HT-29 (cell line): ENCODE data around the gene HOXC12. TPM values are rescaled to one million over a fixed set of nuclear protein-coding genes. Genes with fewer than 3 reads are reported as not detected.

Experiments used
- DNase-seq: peaks from one replicate; pipeline ENCODE4 v3.0.0-alpha.2; 2015; ENCODE audit warnings: low spot score
- total RNA-seq: library from RNA; depleted of rRNA; stranded (reverse); fragments of >200 nt; shearing (Covaris generic); gene quantifications from 2 replicates; pipeline ENCODE4 v1.2.3, GENCODE V29; 2014

Gene HOXC12
- total RNA-seq, 1 experiment from 2014 or later: 0.05 TPM

DNA sequence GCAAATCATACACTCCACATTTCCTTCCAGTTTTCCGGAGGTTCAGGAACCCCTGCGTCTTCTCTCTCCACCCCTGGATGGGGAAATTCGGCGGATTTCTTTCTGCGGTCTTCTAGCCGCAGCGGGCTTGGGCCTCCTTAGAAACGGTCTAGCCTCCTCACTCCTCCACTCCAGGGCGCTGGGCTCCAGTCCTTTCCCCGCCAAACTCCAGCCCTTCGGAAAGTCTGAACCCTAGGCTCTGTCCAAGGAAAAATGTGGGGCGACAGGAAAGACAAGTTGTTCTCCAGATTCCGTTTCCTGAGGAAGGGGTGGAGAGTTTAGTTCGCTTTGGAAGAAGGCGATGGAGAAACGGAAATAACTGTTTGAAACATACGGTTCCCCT lies 28.9 kb downstream of the HOXC12 start:
- DNase-seq: no peak

GRCh38 chr12:53983950-53984572 lies 29.4 kb downstream of the HOXC12 start:
- DNase-seq: no peak

- DNase-seq: peak; percentile 61
These were observed 30.4 kb downstream of the HOXC12 start, which contains the start of gene HOXC10 for GRCh38 chr12:53984901-53985691. HOXC10 (plus strand) TSS chr12:53985146; CDS start chr12:53985260, 114 bp downstream.

- no peak for DNase-seq
These were observed 30.9 kb downstream of the HOXC12 start for GRCh38 chr12:53985692-53985993.

- no peak for DNase-seq
These were observed 31.4 kb downstream of the HOXC12 start for GRCh38 chr12:53985994-53986685.

- DNase-seq: no peak
These were observed 32.2 kb downstream of the HOXC12 start for GRCh38 chr12:53986686-53987483.

GRCh38 chr12:53987787-53988230 lies 33.1 kb downstream of the HOXC12 start:
- no peak for DNase-seq

DNA sequence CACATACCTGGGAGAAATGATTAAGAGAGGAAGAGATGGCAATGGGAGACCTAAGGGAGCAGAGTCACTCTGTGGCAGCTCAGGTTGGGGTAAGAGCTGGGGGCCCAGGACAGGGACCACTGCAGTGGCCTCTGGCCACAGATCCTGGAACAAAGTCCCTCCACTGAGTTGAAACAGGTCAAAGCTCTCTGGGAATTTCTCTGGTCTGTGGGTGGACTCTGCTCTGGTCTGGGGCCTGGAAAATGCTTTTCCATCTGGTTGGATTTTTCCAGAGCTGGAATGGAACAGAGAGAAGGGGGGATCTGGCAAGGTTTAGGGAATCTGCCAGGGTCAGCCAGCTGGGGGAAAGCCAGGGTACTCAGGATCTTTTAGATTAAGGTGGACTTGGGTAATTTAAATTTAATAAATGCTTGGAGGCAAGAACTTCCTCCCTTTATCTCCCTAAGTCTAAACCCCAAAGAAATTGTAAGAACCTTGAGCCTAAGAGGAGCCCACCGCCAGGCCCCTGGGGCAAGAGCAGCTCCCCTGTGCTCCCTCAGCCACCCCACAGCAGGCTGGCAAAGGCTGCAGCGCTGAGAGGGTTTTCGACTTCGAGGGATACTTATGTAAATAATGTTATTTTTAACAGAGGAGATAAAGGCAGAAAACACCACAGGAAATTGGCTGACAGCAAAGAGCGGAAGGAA lies 34.0 kb downstream of the HOXC12 start:
- DNase-seq: no peak

- DNase-seq: peak; percentile 80
These were observed 34.8 kb downstream of the HOXC12 start for GRCh38 chr12:53989227-53990113.

GRCh38 chr12:53990311-53991076 lies 35.8 kb downstream of the HOXC12 start:
- DNase-seq: peak; percentile 45

- DNase-seq: no peak
These were observed 36.4 kb downstream of the HOXC12 start for GRCh38 chr12:53991077-53991460.

DNA sequence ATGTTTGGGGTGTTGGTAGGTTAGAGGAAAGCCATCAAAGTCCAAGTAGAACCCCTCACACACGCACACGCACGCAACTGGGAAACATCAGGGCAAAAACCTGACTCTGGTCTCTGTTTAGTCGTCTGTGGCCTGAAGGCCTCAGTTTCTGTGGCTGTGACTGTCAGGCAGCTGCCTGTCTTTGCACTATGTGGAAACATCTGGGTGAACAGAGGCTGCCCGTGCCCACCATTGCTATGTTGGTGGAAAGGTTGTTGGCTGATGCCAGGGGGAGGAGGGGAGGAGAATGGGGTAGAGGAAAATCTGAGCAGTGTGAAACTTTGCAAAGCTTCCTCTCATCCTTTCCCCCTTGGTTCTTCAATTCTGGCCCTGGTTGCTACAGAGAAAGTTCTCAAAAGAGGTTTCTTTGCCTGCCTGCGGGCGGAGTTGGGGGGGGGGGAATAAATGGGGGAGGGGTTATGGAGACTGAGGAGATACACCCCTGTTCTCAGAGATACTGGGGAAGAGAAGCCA lies 37.7 kb downstream of the HOXC12 start:
- no peak for DNase-seq

DNA sequence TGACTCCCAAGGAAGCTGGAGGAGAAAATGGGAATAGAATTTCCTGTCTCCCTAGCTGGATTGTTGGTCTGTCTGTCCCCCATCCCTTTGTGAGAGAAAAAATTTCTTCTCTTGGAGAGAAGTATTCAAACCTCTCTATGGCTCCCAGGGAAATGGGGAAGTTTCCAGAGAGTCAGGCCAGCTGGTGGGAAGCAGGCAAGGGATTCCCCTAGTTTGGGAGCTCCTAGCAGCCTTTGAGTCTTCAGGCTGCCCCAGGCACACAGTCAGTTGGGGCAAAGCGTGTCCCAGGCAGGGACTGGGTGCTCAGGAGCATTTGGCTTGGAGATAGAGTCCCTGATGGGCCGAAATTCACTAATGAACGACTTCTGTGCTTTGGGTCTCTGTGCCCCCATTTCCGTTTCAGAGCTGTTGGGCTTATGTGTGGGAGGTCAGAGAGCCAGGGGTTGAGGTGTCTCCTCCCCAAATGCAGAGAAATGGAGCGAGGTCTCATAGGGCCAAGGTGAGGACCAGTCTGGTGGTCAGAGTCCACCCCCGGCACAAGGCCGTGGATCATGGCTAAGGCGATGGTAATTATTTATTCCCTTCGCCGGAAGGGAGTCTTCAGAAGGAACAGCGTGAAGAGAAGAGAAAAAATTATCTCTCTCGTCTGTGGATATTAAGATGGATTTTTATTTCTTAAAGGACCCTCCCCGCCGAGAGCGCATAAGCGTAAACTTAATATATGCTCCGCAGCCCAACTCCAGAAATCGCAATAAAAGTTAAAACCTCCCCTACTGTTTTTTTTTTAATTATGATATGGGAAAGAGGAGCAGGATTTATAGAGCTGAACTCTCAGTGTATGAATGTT lies 38.7 kb downstream of the HOXC12 start:
- DNase-seq: no peak

- no peak for DNase-seq
These were observed 39.2 kb downstream of the HOXC12 start for GRCh38 chr12:53994009-53994263.

- DNase-seq: no peak
These were observed 39.7 kb downstream of the HOXC12 start for GRCh38 chr12:53994264-53995001.

DNA sequence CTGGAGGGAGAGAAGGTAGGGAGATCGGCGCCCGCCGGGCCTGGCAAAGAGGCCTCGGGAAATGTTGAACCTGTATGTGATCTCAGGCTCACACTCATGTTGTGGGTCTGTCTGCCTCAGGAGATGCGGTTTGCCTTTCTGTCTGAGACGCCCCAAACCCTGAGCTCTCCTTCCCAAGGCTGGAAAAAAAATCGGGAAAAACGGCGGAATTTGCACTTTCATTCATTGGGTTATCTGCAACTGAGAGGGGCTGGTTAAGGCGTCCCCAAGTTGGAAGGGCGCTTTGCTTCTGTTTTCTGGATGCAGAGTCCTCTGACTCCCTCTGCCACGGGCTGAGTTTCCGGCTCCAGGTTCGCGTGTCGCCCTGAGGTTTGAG lies 40.3 kb downstream of the HOXC12 start:
- no peak for DNase-seq

DNA sequence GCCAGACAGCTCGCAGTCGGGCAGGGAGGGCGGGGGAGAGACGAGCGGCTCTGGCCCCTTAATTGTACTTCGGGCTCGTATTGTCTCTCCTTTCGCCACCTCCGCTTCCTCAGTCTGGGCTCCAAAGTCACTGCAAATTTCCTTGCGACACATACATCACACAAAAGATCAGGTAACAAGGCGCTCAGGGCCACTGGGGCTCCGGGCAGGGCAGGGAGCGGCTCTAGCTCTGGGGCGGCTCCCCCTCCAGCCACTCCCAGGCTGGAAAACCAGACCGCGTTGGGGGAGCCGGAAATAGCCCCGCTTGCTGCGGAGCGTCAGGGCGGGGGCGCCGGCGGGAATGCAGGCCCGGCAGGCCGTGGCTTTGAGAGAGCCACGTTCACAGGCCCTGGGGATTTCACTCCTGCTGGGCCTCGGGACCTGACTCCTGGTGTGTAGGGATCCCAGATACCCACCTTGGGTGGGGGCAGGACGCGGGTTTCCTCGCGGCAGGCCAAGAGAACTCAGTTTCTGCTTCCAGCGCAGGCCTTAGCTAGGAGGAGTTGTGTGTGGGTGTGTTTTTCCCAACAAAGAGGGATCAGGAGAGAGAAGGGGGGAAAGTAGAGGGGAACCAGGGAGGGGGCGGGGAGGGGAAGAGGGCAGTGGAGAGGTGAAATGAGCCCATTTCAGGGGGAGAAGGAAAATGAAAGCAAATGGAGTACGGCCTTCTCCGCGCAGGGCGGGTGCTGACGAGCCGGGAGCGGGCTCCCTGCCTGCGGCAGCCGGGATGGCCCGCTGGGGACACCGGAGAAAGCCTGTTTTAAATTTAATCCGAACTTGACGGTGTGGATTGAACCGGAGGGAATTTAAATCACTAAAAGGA lies 40.9 kb downstream of the HOXC12 start:
- peak; percentile 83 for DNase-seq
